NCI-H526 (cell line): ENCODE measurements around the gene GATA5.
A peak's percentile ranks its signal among the peaks of the same experiment; 100 is the strongest.

Source experiments
- DNase-seq, 2 experiments: peaks; one replicate each; lab custom pipeline; 2025; lab: John Stamatoyannopoulos, UW

Gene GATA5

GRCh38 chr20:62487561-62488354 is 12.0 kb upstream of the GATA5 start:
- DNase-seq = no peak

DNA sequence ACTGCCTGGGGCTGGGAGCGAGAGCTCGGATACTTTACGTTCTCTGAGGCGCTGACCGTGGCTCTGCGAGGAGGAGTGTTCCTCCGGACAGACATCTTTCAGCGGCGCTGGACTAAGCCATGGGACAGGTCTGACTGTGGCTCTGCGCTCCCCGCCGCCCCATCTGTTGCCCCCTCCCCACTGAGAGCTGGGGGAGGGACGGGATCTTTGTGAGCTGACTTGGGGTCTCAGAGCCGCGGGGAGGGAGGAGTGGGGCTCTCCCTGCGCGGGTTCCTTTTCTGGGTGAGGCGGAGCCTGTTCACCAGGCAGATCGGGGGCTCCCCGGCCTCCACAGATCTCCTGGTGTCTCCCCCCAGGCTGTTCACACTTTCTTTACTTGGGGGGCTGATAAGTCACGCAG is 11.3 kb upstream of the GATA5 start:
- no peak for DNase-seq

DNA sequence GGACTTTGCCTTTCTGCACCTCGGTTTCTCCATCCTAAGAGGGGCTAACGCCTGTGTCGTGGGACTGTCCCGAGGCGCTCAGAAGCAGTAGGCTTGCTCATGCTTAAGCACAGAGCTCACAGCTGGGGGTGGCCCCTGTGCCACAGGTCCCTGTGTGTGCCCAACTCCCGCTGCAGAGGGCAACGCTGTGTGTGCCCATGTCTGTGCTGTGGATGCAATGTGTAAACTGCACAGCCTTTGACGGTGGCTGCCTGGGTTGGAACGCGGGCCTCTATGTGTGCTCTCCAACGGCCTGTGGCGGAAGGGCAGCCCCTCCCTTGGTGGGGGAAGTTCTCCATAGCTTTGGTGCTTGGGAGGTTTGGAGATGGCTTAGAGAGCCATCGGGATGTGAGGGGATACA is 10.7 kb upstream of the GATA5 start:
- no peak for DNase-seq

DNA sequence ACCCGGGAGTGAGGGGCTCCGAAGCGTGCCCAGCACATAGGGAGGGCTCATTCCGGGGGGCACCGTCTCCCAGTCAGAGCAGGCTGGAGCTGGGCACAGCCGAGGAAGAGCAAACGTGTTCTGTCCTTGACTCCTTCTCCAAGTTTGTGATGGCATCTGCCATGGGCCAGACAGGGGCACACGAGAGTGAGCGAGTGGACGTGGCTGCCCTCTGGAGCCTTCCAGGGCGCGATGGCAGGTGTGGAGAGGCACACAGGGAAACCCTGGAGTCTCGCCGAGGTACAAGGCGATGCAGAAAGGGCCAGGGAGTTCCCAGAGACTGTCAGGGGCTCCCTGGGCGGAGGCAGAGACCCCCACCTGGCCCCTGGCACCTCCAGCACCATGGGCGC is 9.9 kb upstream of the GATA5 start:
- DNase-seq = no peak

DNA sequence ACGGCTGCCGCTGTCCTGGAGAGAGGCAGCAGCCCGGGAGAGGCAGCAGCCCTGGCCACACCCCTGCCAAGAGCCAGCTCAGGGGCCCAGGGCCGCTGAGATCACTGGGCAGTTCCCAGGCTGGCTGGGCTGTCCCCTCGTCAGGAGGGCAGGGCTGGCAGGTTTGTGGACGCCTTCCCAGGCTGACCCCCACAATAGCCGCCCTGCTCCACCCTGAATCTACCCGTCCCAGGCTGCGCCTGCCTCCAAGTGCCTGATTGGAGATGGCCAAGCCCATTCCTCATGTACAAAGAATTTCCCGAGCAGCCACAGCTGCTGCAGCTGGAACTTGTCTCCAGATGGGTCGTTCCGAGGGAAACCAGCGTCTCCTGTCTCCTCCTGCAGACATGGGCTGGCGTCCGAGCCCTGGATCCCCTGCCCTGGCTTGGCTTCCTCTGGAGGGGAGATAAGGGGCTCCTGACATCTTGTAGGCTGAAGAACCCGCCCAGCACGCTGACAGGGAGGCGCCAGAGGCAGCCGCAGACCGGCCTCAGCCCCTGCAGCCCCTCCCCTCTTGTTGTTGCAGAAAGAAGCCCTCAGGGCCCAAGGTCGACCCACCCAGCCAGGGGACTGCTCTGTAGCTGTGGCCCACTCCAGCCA is 9.4 kb upstream of the GATA5 start:
- no peak for DNase-seq

GRCh38 chr20:62484478-62484877 is 8.7 kb upstream of the GATA5 start:
- no peak for DNase-seq

- DNase-seq = no peak
Measured at GRCh38 chr20:62483613-62484458, 8.0 kb upstream of the GATA5 start.

DNA sequence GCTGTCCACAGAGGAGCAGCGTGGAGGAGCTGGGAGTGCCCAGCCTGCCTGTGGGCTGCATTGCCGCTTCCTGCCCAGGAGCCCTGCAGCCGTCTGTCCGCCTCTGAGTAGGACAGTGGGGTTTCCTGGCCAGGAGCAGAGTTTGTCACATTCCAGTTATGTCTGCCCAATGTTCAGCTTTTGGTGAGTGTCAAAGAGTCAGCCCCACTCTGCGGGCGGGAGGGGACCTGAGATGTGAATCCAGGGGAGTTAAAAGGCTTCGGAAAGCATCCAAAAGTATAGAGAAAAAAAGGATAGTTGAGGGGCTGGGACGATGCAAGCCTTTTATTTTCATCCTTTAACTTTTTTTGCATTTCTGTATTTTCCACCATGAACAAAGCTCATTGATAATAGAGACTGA is 7.2 kb upstream of the GATA5 start:
- DNase-seq = no peak

GRCh38 chr20:62482146-62482809 is 6.5 kb upstream of the GATA5 start:
- no peak for DNase-seq

GRCh38 chr20:62481425-62482145 is 5.8 kb upstream of the GATA5 start:
- DNase-seq = no peak

GRCh38 chr20:62480318-62480717 is 4.5 kb upstream of the GATA5 start:
- DNase-seq = peak in 1 of 2 experiments; percentile 37

DNA sequence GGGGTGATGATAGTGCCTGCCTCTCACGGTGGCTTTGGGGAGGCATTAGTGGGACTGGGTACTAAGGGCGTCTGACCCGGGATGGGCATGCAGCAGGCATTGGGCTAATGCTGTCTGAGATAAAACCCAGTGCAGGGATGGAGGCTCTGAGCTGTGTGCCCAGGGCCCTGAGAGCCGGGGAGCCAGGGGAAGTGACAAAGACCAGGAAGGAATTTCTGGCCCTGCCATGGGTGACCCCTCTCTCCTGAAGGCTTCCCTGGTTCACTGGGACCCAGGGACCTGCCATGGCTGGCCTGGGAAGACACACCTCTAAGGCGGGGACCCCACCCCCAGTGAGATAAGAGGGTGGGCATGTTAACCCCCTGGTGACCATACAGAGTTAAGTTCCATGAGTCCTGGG is 3.9 kb upstream of the GATA5 start:
- DNase-seq = no peak

- DNase-seq = no peak
Measured at GRCh38 chr20:62479156-62479555, 3.4 kb upstream of the GATA5 start.

DNA sequence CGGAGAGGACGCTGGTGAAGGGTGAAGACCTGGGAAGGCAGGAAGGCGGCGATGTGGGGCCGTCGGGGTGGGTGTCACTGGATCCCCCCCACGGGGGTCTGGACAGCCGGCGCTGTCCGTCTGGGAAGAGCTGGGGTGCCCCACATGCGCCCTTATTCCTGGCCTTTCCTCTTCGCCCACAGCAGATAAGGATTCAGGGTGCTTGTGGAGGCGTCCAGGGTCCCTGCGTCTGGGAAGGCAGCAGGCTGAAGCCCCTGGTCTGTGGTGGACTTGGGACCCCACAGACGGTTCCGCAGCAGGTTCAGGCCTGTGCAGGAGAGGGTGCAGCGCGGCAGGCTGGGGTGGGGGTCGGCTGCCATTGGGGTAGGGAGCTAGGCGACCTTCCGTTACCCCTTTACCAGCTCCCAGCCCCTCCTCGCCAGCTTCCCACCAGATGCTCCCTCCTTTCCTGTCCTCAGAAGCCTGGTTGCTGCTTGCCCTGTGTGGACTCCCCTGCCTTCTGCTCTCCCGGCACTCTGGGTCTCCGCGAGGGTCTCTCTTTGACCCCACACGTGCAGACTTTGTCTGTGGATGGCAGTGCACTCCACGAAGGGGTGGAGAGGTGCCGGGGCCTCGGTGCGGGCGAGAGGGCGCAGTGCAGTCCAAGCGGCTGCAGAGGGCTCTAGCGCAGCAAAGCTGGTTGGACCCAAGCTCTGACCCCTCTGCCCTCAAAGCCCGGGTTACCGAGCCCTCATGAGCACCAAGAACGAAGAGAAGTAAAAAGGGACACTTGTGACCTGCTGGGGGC is 2.1 kb upstream of the GATA5 start:
- no peak for DNase-seq

GRCh38 chr20:62476056-62476838 is 452 bp upstream of the GATA5 start:
- DNase-seq = peak in 1 of 2 experiments; percentile 68

DNA sequence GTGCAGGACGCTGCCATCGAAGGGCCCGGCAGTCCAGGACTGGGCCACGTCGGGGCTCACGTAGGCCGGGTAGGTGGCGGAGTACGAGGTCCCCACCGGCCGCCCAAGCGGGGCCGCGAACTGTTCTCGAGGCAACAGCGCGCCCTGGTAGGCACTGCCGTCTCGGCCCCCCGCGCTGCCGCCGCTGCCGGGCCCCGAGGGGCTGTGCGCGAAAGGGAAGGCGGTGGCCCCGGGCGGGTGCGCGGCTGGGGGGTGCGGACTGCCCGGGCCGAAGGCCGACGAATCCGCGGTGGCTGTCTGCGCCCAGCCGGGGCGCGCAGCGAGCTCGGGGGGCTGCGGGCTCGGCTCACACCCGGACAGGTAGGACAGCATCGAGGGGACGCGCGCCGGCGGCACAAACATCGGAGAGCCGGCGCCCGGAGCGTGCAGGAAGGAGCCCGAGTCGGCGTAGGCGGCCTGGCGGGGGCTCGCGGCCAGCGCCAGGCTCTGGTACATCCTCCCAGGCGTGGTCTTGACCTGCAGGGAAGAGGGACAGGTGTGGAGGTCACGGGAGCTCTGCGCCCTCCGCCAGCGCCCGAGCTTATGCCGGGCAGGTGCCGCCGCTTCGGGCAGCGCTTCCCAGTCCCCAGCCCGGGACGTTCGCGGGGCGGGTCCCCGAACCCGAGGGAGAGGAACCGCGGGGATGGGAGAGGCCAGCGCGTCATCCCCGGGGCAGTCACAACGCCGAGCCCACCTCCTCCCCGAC is 596 bp downstream of the GATA5 start:
- peak in 1 of 2 experiments; percentile 51 for DNase-seq

DNA sequence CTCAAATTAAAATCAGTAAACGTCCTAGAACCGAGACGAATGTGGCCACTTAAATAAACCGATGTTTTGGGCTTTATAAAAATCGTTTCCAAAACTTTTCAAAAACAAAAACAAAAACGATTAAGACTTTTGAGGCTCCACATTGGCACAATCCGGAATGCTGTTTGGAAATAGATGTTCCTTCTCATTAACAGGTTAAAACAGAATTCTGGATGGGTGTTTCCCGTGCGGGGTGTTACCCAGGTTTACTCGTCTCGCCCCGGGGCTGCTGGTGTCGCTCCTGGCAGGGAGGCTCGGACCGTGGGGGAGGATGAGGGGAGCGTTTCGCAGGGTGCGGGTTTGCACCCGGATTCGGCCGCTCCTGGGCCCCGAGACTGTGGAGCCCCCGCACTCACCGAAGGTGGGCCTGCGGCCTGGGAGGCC is 1.2 kb downstream of the GATA5 start:
- DNase-seq = no peak

DNA sequence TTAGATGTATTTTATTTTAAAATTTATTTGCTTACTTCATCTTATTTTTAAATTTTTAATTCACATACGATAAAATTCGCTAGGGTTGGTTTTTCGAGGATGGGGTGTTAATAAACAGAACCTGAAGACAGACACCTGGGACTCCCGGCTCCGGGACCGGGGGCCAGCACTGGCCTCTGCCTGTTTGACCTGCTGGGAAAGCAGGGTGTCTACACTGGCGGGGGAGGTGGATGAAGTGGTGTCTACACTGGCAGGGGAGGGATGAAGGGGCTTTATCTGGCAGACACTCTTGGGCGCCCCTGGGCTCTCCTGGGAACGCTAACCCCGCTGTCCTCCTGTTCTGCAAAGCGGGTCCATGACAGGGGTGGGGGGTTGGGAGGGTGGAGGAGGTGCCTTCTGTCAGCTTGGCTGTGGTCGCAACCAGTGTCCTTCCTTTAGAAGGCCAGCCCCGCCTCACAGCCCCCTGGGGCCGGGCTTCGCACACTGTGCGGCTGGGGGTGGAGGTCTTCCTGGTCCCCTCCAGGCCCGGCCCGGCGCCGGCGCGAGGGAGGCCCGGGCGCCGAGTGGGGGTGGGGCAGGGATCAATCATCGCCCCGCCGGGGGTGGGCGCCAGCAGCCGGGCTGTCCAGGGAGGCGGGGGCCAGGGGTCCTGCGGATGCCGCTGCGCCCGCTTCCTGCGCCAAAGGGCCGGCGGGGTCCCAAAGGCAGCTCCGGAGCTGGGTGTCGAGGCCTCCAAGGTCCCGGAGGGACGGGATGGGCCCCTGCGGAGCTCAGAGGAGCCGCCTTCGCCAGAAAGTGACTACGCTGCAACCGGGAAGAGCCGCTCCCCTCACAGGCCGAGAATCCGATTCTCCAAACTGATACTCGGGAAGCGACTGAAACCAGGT is 1.8 kb downstream of the GATA5 start:
- no peak for DNase-seq
